Tibial nerve (tissue), 4 donors: ENCODE data around the gene TMPRSS6.
A peak's percentile ranks its signal among the peaks of the same experiment; 100 is the strongest.

Experiments
- CTCF ChIP-seq, 5 experiments: fragments of 200-600 bp in 3 of 5; fragments of 450-650 bp in 2 of 5; sonication (generic) in 3 of 5; IDR thresholded peaks; one replicate each; pipeline ENCODE4 v1.5.1; 2016 to 2019; ENCODE audit warnings: antibody characterized with exemption in 5 of 5, mild to moderate bottlenecking in 3 of 5, moderate library complexity in 2 of 5
- EP300 ChIP-seq, 2 donors: sonication (generic); formaldehyde crosslinking; IDR thresholded peaks; one replicate each; pipeline ENCODE4 v1.6.1; 2017; ENCODE audit warnings: antibody characterized with exemption in 2 of 2, mild to moderate bottlenecking in 1 of 2

GRCh38 chr22:37032535-37033460 is 76.7 kb downstream of the TMPRSS6 start:
- no peak for TF ChIP-seq CTCF (IDR thresholded peaks at IDR 0.05)
- peak in 1 of 2 donors; percentile 15 for TF ChIP-seq EP300 (IDR thresholded peaks at IDR 0.05)
